K562 treated with DMSO at 1 percent for 12 hours (cell line): ENCODE measurements around the gene ZNF208. TPM values are rescaled to one million over a fixed set of nuclear protein-coding genes. Genes with fewer than 3 reads are reported as not detected.

ENCODE experiments used
- total RNA-seq: library from RNA; unstranded; fragments of 300-600 nt; gene quantifications from 2 replicates; pipeline ENCODE4 v1.2.3, GENCODE V29; 2022; ENCODE audit not compliant: insufficient read depth

The ZNF208 gene
- 1.8 TPM in 1 of 2 replicates, not detected in the other for total RNA-seq

GRCh38 chr19:22010437-22011143 is at the start of gene ZNF208:
Gene ZNF208 (minus strand): TSS chr19:22010943. CDS start chr19:22010794, 149 bp downstream.

Other genes starting within 250 kb of the ZNF208 start
- gene ZNF100, start 243.4 kb downstream of the ZNF208 start, total RNA-seq, result 3.0 and 9.7 TPM in 2 replicates
- 1.4 and 7.8 TPM in 2 replicates for gene ZNF43, start 174.8 kb downstream of the ZNF208 start, total RNA-seq
- 4.5 and 5.2 TPM in 2 replicates for gene ZNF257, start 41.5 kb upstream of the ZNF208 start, total RNA-seq
- gene ZNF676, start 186.0 kb upstream of the ZNF208 start, total RNA-seq, result not detected in 2 replicates